ENCODE data around the gene PRKCA.

The PRKCA gene

DNA sequence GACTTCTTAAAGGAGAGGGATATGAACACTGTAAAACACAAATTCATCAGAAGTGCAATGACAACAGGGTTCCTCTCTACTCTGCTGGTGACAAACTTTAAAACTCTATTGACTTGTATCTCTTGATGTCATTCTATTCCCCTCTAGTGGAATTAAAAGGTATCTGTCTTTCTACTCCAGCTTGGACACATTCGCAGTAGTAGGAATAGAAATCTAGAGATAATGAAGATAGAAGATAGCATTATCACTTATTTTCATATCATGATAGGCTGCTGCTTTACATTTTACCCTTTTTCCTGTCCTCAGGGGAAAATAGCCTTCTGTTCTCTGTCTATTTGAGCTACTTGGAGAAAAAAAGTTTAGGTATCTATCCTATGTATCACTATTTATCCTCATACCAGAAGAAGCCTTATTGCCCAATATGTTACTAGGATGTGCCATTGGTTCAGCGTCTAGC lies 322.9 kb downstream of the PRKCA start:
- H3K4me3 ChIP-seq = no peak overlapping the region
- TF ChIP-seq, protein P1, sequence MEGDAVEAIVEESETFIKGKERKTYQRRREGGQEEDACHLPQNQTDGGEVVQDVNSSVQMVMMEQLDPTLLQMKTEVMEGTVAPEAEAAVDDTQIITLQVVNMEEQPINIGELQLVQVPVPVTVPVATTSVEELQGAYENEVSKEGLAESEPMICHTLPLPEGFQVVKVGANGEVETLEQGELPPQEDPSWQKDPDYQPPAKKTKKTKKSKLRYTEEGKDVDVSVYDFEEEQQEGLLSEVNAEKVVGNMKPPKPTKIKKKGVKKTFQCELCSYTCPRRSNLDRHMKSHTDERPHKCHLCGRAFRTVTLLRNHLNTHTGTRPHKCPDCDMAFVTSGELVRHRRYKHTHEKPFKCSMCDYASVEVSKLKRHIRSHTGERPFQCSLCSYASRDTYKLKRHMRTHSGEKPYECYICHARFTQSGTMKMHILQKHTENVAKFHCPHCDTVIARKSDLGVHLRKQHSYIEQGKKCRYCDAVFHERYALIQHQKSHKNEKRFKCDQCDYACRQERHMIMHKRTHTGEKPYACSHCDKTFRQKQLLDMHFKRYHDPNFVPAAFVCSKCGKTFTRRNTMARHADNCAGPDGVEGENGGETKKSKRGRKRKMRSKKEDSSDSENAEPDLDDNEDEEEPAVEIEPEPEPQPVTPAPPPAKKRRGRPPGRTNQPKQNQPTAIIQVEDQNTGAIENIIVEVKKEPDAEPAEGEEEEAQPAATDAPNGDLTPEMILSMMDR (IDR thresholded peaks at IDR 0.05) = no peak
- H3K27ac ChIP-seq = no peak overlapping the region
- DNase-seq (ENCODE audit: low spot score) = no peak

DNA sequence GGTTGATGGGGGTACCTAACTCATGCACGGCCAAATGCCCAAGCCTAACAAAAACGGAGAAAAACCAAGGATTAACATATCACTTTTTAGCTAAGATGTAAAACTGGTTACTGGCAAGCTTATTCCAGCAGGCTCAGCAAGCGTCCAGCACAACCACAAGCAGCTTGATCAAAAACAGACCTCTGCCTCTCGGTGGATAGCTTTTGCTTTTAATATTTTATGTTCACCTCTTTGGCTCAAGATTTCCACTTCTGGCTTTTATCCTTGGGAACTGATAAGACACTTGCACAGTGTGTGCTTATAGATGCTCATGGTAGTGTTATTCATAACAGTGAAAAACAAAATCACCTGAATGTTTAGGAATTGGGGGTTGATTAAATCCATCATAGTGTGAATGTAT lies 325.6 kb downstream of the PRKCA start:
- TF ChIP-seq, protein P1 (IDR thresholded peaks at IDR 0.05) = no peak
- no peak overlapping the region for H3K4me3 ChIP-seq
- DNase-seq (ENCODE audit: low spot score) = no peak
- no peak overlapping the region for H3K27ac ChIP-seq

DNA sequence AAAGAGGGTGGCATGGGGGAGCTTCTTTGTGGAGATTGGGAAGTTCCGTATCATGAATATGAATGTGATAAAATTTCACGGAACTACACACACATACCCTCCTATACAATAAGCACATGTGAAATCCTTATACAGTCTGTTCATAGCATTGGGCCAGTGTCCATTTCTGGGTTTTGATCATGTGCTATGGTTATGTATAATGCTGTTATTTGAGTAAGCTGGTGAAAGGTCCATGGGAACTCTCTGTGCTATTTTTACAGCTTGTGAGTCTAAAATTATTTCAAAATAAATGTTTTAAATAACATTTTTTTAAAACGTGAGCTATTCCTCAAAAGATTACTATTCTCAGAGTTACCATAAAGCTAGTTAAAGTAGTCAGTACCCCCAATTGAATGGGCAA lies 327.3 kb downstream of the PRKCA start:
- H3K27ac ChIP-seq = no peak overlapping the region
- TF ChIP-seq, protein P1 (IDR thresholded peaks at IDR 0.05) = no peak
- no peak overlapping the region for H3K4me3 ChIP-seq
- no peak for DNase-seq (ENCODE audit: low spot score)

DNA sequence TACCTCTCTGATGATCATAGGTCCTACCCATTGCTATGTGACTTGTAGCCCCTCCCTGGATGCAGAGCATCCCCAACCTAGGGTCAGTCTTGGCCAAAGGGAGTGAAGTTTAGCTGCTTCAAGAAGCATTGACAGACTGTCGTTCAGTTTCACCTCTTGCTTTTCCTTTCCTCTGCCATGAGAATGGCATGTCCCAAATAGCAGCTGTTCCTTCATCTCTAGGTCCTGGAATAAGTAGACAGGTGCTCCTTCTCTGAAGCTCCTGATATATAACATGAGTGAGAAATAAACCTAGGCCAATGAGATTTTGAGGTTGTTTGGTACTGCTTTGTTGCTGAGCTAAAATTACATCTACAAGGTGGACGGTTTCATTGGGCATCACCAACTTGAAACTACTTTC lies 328.0 kb downstream of the PRKCA start:
- no peak overlapping the region for H3K27ac ChIP-seq
- TF ChIP-seq, protein P1 (IDR thresholded peaks at IDR 0.05) = no peak
- DNase-seq (ENCODE audit: low spot score) = no peak
- H3K4me3 ChIP-seq = no peak overlapping the region

DNA sequence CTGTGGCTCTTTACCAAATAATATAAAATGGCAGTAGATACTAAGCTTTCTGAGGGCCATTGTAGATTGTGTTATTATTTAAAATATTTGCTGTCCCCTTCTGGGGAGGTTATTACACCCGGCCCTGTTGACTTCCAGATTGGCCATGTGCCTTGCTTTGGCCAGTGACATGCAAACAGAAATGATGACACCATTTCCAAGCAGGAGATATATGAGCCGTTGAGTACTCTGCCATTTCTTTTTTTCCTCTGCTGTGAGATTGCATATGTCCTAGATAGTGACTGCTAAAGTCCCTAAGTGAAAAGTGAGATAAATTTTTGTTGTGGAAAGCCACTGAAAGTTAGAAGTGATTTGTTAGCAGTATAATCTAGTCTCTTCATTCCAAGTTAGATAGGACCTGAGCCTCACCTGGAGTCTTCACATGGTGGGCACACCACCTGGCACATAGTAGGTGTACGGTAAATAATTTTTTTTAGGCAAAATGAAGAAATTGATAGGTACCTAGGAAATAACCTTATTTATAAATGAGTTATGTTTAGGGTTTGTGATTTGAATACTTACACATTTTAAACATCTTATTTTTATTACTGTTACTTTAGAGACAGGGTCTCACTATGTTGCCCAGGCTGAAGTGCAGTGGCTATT lies 328.5 kb downstream of the PRKCA start:
- H3K4me3 ChIP-seq = no peak overlapping the region
- no peak for DNase-seq (ENCODE audit: low spot score)
- no peak overlapping the region for H3K27ac ChIP-seq
- TF ChIP-seq, protein P1 (IDR thresholded peaks at IDR 0.05) = no peak

DNA sequence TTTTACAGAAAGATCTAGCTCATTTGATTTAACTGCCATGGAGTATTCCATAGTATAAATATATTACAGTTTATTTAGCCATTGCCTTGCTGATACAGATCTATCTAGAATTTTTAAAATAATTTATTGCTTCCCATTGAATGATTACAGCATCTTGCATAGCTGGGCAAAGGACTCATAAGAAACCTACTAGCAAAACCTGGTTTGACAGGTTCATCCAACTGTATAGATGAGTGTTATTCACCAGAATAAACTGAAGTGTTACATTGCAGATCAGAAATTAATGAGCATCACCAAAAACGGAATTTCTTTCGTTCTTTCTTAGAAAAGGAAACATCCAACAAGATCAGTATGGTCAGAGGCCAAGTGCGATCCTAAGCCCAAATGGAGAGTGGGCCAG lies 330.3 kb downstream of the PRKCA start:
- DNase-seq (ENCODE audit: low spot score) = no peak
- no peak overlapping the region for H3K4me3 ChIP-seq
- TF ChIP-seq, protein P1 (IDR thresholded peaks at IDR 0.05) = no peak
- no peak overlapping the region for H3K27ac ChIP-seq

DNA sequence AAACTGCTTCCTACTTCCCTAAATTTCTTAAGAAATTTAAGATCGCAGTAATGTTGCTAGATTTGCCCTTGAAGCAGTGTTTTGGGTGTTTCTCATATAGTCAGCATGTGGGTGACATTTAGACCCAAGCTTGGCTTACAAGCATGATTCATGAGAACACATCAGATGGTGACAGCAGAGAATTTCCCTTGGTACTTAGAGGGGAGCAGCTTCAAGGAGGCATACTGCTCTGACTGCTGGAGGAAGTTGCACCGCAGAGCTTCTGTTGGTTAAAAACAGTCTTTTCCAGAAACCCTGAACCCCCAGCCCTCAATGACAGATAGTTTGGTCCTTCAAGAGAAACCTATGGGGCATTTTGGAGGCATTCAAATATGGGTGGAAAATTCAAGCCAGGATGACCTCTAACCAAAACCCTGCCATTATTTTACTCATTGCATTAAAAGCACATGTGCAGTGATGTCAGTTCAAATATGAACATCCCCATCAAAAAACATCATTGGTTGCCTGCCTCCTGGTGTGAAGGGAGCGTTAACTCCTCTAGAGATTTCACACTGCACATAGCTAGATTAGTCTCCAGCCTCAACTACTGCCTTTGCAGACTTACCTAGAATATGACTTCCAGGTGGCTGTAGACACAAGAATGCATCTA lies 331.0 kb downstream of the PRKCA start:
- DNase-seq (ENCODE audit: low spot score) = no peak
- Histone ChIP-seq H3K27ac (no peak overlapping the region), H3K4me3 (no peak overlapping the region)
- TF ChIP-seq, protein P1 (IDR thresholded peaks at IDR 0.05) = no peak
